DND-41 (cell line): Measurements from ENCODE around the gene TSPAN9.
A peak's percentile ranks its signal among the peaks of the same experiment; 100 is the strongest.

Experiments used
- EZH2 ChIP-seq: IDR thresholded peaks from 3 replicates; pipeline ENCODE4 v1.6.1; 2012; ENCODE audit warnings: borderline replicate concordance, low read depth, mild to moderate bottlenecking, moderate library complexity, low read length, inconsistent platforms; ENCODE audit not compliant: severe bottlenecking
- TF ChIP-seq, protein P1 (sequence below): IDR thresholded peaks from 2 replicates; pipeline ENCODE4 v1.5.1; 2012; ENCODE audit warnings: borderline replicate concordance, low read length, moderate library complexity, mild to moderate bottlenecking; ENCODE audit not compliant: poor library complexity, severe bottlenecking; ENCODE audit errors: extremely low read depth

DNA sequence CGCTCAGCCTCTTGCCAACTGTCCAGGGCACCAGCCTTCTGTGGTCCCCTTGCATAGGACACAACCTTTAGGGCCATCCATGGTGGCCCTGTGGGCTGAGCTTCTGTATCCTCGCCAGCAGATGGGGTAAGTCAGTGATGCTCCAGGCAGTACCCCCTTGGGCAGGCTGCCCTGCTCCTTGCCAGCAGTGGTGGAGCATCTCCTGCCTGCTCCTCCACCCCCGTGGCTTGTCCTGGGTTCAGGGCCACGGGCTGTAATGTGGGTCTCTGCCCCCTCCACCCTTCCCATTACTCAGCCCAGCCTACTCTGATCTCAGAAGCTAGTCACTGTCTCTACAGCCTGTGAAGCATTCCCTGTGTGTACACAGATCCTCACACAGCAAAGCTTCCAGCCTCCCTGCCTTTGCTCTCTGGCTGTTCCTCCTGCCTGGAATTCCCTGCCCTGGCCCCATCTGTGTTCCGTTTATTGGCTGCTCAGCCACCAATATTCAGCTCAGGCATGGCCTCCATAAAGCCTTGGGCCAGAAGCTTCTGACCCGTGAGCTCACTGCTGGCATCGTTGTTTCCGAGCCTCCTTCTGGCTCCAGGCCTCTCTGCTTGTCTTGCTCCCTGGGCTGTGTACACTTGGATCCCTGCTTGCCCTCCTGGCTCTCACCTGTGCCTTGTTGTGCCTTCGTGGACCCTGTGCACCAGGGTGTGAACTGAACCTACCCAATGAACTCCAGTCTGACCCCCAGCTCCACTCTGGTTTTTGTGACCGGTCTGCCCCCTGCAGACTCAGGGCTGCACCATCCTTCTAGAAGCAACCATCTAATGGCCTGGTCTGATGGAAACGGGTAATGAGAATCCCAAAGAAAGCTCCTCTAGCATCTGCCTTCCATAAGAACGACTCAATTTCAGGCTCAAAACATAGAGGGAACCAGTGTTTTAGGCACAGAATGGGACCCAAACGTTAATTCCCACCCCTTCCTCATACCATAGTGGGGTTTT lies 236.8 kb downstream of the TSPAN9 start:
- TF ChIP-seq, protein P1, sequence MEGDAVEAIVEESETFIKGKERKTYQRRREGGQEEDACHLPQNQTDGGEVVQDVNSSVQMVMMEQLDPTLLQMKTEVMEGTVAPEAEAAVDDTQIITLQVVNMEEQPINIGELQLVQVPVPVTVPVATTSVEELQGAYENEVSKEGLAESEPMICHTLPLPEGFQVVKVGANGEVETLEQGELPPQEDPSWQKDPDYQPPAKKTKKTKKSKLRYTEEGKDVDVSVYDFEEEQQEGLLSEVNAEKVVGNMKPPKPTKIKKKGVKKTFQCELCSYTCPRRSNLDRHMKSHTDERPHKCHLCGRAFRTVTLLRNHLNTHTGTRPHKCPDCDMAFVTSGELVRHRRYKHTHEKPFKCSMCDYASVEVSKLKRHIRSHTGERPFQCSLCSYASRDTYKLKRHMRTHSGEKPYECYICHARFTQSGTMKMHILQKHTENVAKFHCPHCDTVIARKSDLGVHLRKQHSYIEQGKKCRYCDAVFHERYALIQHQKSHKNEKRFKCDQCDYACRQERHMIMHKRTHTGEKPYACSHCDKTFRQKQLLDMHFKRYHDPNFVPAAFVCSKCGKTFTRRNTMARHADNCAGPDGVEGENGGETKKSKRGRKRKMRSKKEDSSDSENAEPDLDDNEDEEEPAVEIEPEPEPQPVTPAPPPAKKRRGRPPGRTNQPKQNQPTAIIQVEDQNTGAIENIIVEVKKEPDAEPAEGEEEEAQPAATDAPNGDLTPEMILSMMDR: peak; percentile 58
- TF ChIP-seq EZH2: no peak
